Measurements from ENCODE around the gene CFAP141. TPM values are rescaled to one million over a fixed set of nuclear protein-coding genes. Genes with fewer than 3 reads are reported as not detected.

CFAP141 gene
- total RNA-seq, 1 donor from 2014 or later = not detected

- no peaks in the 10 kb centered on the region for H3K27me3 ChIP-seq (ENCODE audit: control insufficient read depth, insufficient read depth, low read length)
- DNase-seq (ENCODE audit: low read depth) = no peak
- TF ChIP-seq CTCF (IDR thresholded peaks at IDR 0.05; ENCODE audit: insufficient read depth, low read length, severe bottlenecking) = no peak
- H3K36me3 ChIP-seq (ENCODE audit: control insufficient read depth, insufficient read depth, low read length) = no peaks in the 10 kb centered on the region
- FAIRE-seq = no peak
- no peak overlapping the region for H3K4me3 ChIP-seq (ENCODE audit: low read depth, low read length)
These were observed 6.6 kb downstream of the CFAP141 start for GRCh38 chr1:154199563-154199879.

GRCh38 chr1:154198756-154199562 lies 7.2 kb downstream of the CFAP141 start:
- peak; percentile 71 for DNase-seq (ENCODE audit: low read depth)
- FAIRE-seq = no peak

GRCh38 chr1:154193821-154194220 lies 12.3 kb downstream of the CFAP141 start:
- no peak for FAIRE-seq

More at GRCh38 chr1:154198756-154199562, 7.2 kb downstream of the CFAP141 start:
- Histone ChIP-seq H3K4me3 (ENCODE audit: low read depth, low read length) (no peak overlapping the region), H3K27me3 (ENCODE audit: control insufficient read depth, insufficient read depth, low read length) (no peaks in the 10 kb centered on the region), H3K36me3 (ENCODE audit: control insufficient read depth, insufficient read depth, low read length) (no peaks in the 10 kb centered on the region)
- peak; percentile 42 for TF ChIP-seq CTCF (IDR thresholded peaks at IDR 0.05; ENCODE audit: insufficient read depth, low read length, severe bottlenecking)

GRCh38 chr1:154192476-154192875 lies 13.7 kb downstream of the CFAP141 start:
- H3K4me3 ChIP-seq (ENCODE audit: low read depth, low read length) = no peak overlapping the region
- peaks cover 2% of the 10 kb centered on the region for H3K27me3 ChIP-seq (ENCODE audit: control insufficient read depth, insufficient read depth, low read length)
- FAIRE-seq = no peak
- TF ChIP-seq CTCF (IDR thresholded peaks at IDR 0.05; ENCODE audit: insufficient read depth, low read length, severe bottlenecking) = no peak
- no peaks in the 10 kb centered on the region for H3K36me3 ChIP-seq (ENCODE audit: control insufficient read depth, insufficient read depth, low read length)
- DNase-seq (ENCODE audit: low read depth) = no peak

More at GRCh38 chr1:154193821-154194220, 12.3 kb downstream of the CFAP141 start:
- TF ChIP-seq CTCF (IDR thresholded peaks at IDR 0.05; ENCODE audit: insufficient read depth, low read length, severe bottlenecking) = no peak
- DNase-seq (ENCODE audit: low read depth) = peak; percentile 84
- Histone ChIP-seq H3K4me3 (ENCODE audit: low read depth, low read length) (no peak overlapping the region), H3K27me3 (ENCODE audit: control insufficient read depth, insufficient read depth, low read length) (peaks cover 2% of the 10 kb centered on the region), H3K36me3 (ENCODE audit: control insufficient read depth, insufficient read depth, low read length) (no peaks in the 10 kb centered on the region)

GRCh38 chr1:154191990-154192461 lies 14.1 kb downstream of the CFAP141 start, which contains the start of gene TPM3:
TPM3 (minus strand) TSS chr1:154192100; CDS start chr1:154192018, 82 bp downstream.
- Histone ChIP-seq H3K36me3 (ENCODE audit: control insufficient read depth, insufficient read depth, low read length) (no peaks in the 10 kb centered on the region), H3K4me3 (ENCODE audit: low read depth, low read length) (no peak within 1 kb of the TSS), H3K27me3 (ENCODE audit: control insufficient read depth, insufficient read depth, low read length) (peaks cover 2% of the 10 kb centered on the region)
- TF ChIP-seq CTCF (IDR thresholded peaks at IDR 0.05; ENCODE audit: insufficient read depth, low read length, severe bottlenecking) = no peak
- DNase-seq (ENCODE audit: low read depth) (no peak), FAIRE-seq (no peak)

Measured in bronchial epithelial cell (primary cell).